H1 (cell line): ENCODE results near the gene DCDC2C. TPM values are rescaled to one million over a fixed set of nuclear protein-coding genes. Genes with fewer than 3 reads are reported as not detected.

Source experiments
- CTCF ChIA-PET: fragments of 300-600 bp; sonication (Branson Sonifier 250); formaldehyde crosslinking; loops from one replicate; lab custom pipeline; 2021; ENCODE audit not compliant: partially characterized antibody; lab: Charles Lee
- POLR2A ChIA-PET: fragments of 300-600 bp; sonication (Branson Sonifier 250); formaldehyde crosslinking; loops from one replicate; lab custom pipeline; 2021; ENCODE audit warnings: inconsistent platforms; ENCODE audit not compliant: partially characterized antibody; lab: Charles Lee
- DNase-seq, 2 experiments: peaks; one replicate each; pipeline versions ENCODE4 v3.0.0 to v3.0.0-alpha.2; 2010 to 2022; ENCODE audit warnings: low spot score in 2 of 2, low read depth in 1 of 2, mixed read lengths in 1 of 2
- FAIRE-seq: peaks from 2 replicates; lab custom pipeline; 2011; peaks lifted over from hg19 to GRCh38; lab: Jason Lieb, UNC
- H2AFZ ChIP-seq: 2 replicates; pipeline ENCODE4 v1.8.1; 2012; ENCODE audit warnings: low read length, inconsistent platforms
- H2AK5ac ChIP-seq: 2 replicates; pipeline ENCODE4 v1.6.1; 2013; ENCODE audit warnings: low read depth, low read length
- H2BK120ac ChIP-seq: replicated peaks from 2 replicates; pipeline ENCODE3; 2013; ENCODE audit warnings: low read depth, low read length, inconsistent platforms
- H2BK12ac ChIP-seq: 2 replicates; pipeline ENCODE4 v1.6.1; 2013; ENCODE audit warnings: low read depth, low read length
- H2BK15ac ChIP-seq: 2 replicates; pipeline ENCODE4 v1.6.1; 2013; ENCODE audit warnings: low read length
- H2BK20ac ChIP-seq: 2 replicates; pipeline ENCODE4 v1.6.1; 2013; ENCODE audit warnings: low read length
- H2BK5ac ChIP-seq: 2 replicates; pipeline ENCODE4 v1.6.1; 2013; ENCODE audit warnings: low read depth, low read length
- H3K14ac ChIP-seq: 2 replicates; pipeline ENCODE4 v1.6.1; 2013; ENCODE audit warnings: inconsistent platforms; ENCODE audit not compliant: insufficient read length
- H3K18ac ChIP-seq: 2 replicates; pipeline ENCODE4 v1.6.1; 2013; ENCODE audit warnings: low read length; ENCODE audit errors: extremely low read depth
- H3K23ac ChIP-seq: 2 replicates; pipeline ENCODE4 v1.6.1; 2013; ENCODE audit warnings: inconsistent platforms; ENCODE audit not compliant: insufficient read length
- H3K23me2 ChIP-seq: 2 replicates; pipeline ENCODE4 v1.6.1; 2013; ENCODE audit warnings: low read depth, low read length
- H3K27ac ChIP-seq: 2 replicates; pipeline ENCODE4 v1.6.1; 2011; ENCODE audit warnings: low read depth, low read length, inconsistent platforms
- H3K27me3 ChIP-seq, 4 experiments: replicated peaks in 1 of 4; 1 replicate in 1 of 4; 2 replicates in 3 of 4; pipeline versions ENCODE4 v1.6.1 to v1.8.1; 2011 to 2013; ENCODE audit warnings: low read length in 3 of 4, mild to moderate bottlenecking in 3 of 4, inconsistent platforms in 2 of 4, mixed read lengths in 2 of 4, moderate library complexity in 1 of 4; ENCODE audit not compliant: control insufficient read depth in 3 of 4, insufficient read depth in 3 of 4; ENCODE audit errors: extremely low read depth in 1 of 4
- H3K36me3 ChIP-seq, 4 experiments: 2 replicates each; pipeline versions ENCODE4 v1.6.1 to v1.8.1; 2011 to 2013; ENCODE audit warnings: mild to moderate bottlenecking in 4 of 4, low read length in 3 of 4, moderate library complexity in 2 of 4, control low read depth in 1 of 4, inconsistent platforms in 1 of 4; ENCODE audit not compliant: insufficient read depth in 4 of 4, control insufficient read depth in 2 of 4
- H3K4ac ChIP-seq: replicated peaks from 2 replicates; pipeline ENCODE3; 2013; ENCODE audit warnings: low read length, low read depth, mixed read lengths, inconsistent platforms; ENCODE audit not compliant: insufficient read length
- H3K4me1 ChIP-seq, 4 experiments: replicated peaks in 1 of 4; 1 replicate in 1 of 4; 2 replicates in 3 of 4; pipeline versions ENCODE4 v1.6.1 to v1.8.1; 2011 to 2013; ENCODE audit warnings: low read length in 3 of 4, inconsistent platforms in 2 of 4, mixed read lengths in 1 of 4; ENCODE audit not compliant: insufficient read depth in 4 of 4, control insufficient read depth in 3 of 4
- H3K4me2 ChIP-seq, 2 experiments: 2 replicates each; pipeline versions ENCODE4 v1.6.1 to v1.8.1; 2011 to 2013; ENCODE audit warnings: low read depth in 2 of 2, low read length in 2 of 2, control low read depth in 1 of 2, inconsistent platforms in 1 of 2, mild to moderate bottlenecking in 1 of 2; ENCODE audit not compliant: insufficient read depth in 1 of 2
- H3K4me3 ChIP-seq, 4 experiments: fragments of 200-600, 300-600 bp in 1 of 4; sonication (generic), shearing (Covaris generic), sonication (Bioruptor Twin) in 1 of 4; 2 replicates each; pipeline versions ENCODE4 v1.5.1 to v1.8.1; 2011 to 2016; ENCODE audit warnings: low read length in 4 of 4, low read depth in 3 of 4, control low read depth in 2 of 4, inconsistent platforms in 2 of 4, mild to moderate bottlenecking in 2 of 4, mixed read lengths in 1 of 4, moderate library complexity in 1 of 4; ENCODE audit not compliant: insufficient read depth in 2 of 4; ENCODE audit errors: extremely low read depth in 1 of 4
- H3K56ac ChIP-seq: replicated peaks from 2 replicates; pipeline ENCODE3; 2013; ENCODE audit warnings: low read depth, mild to moderate bottlenecking, mixed read lengths, low read length, inconsistent platforms; ENCODE audit not compliant: insufficient read length
- H3K79me1 ChIP-seq: 2 replicates; pipeline ENCODE4 v1.6.1; 2013; ENCODE audit warnings: low read depth, low read length, control low read depth
- H3K79me2 ChIP-seq, 2 experiments: 2 replicates each; pipeline versions ENCODE4 v1.6.1 to v1.8.1; 2012 to 2013; ENCODE audit warnings: low read length in 2 of 2, mild to moderate bottlenecking in 2 of 2, inconsistent platforms in 1 of 2; ENCODE audit not compliant: insufficient read depth in 2 of 2, control insufficient read depth in 1 of 2
- H3K9ac ChIP-seq, 4 experiments: replicated peaks in 1 of 4; 1 replicate in 1 of 4; 2 replicates in 3 of 4; pipeline versions ENCODE4 v1.6.1 to v1.8.1; 2011 to 2013; ENCODE audit warnings: low read depth in 3 of 4, low read length in 3 of 4, control low read depth in 2 of 4, mild to moderate bottlenecking in 2 of 4, moderate library complexity in 2 of 4, inconsistent platforms in 1 of 4; ENCODE audit errors: extremely low read depth in 1 of 4
- H3K9me3 ChIP-seq, 2 experiments: 2 replicates each; pipeline versions ENCODE4 v1.6.1 to v1.8.1; 2012 to 2013; ENCODE audit warnings: mild to moderate bottlenecking in 2 of 2, moderate library complexity in 2 of 2, control low read depth in 1 of 2, inconsistent platforms in 1 of 2, low read depth in 1 of 2, low read length in 1 of 2, mixed read lengths in 1 of 2; ENCODE audit not compliant: insufficient read depth in 2 of 2
- H4K20me1 ChIP-seq, 2 experiments: replicated peaks in 1 of 2; 2 replicates each; pipeline versions ENCODE3 to v1.8.1; 2011 to 2013; ENCODE audit warnings: inconsistent platforms in 2 of 2, low read length in 2 of 2, mild to moderate bottlenecking in 1 of 2; ENCODE audit not compliant: insufficient read depth in 2 of 2, control insufficient read depth in 1 of 2
- H4K5ac ChIP-seq: 2 replicates; pipeline ENCODE4 v1.6.1; 2013; ENCODE audit warnings: low read length, low read depth, mixed read lengths, inconsistent platforms; ENCODE audit not compliant: insufficient read length
- H4K8ac ChIP-seq: 2 replicates; pipeline ENCODE4 v1.8.0; 2013; ENCODE audit warnings: mild to moderate bottlenecking, moderate library complexity, low read length, inconsistent platforms; ENCODE audit not compliant: insufficient read depth; ENCODE audit errors: extremely low read depth
- H4K91ac ChIP-seq: replicated peaks from 2 replicates; pipeline ENCODE3; 2013; ENCODE audit warnings: low read length, mixed read lengths, inconsistent platforms; ENCODE audit not compliant: insufficient read length
- EZH2 ChIP-seq: fragments of 200-600 bp; sonication (generic); IDR thresholded peaks from 2 replicates; pipeline ENCODE4 v1.7.1; 2012; ENCODE audit warnings: low read depth, mild to moderate bottlenecking, moderate library complexity, low read length, inconsistent platforms; ENCODE audit not compliant: severe bottlenecking
- HDAC6 ChIP-seq: IDR thresholded peaks from one replicate; pipeline ENCODE4 v1.7.1; 2012; ENCODE audit warnings: low read depth, mild to moderate bottlenecking, inconsistent platforms, low read length, moderate library complexity
- JUND ChIP-seq: IDR thresholded peaks from 2 replicates; pipeline ENCODE4 v1.6.1; 2011; ENCODE audit warnings: mild to moderate bottlenecking, improper control_type of control experiment, low read length
- KDM5A ChIP-seq: fragments of 200-600 bp; IDR thresholded peaks from 2 replicates; pipeline ENCODE4 v1.7.1; 2012; ENCODE audit warnings: mild to moderate bottlenecking, low read length, inconsistent platforms, mixed read lengths
- MAFK ChIP-seq: IDR thresholded peaks from 2 replicates; pipeline ENCODE4 v1.6.1; 2012; ENCODE audit warnings: low read depth, mild to moderate bottlenecking, improper control_type of control experiment, low read length
- RFX5 ChIP-seq: IDR thresholded peaks from 2 replicates; pipeline ENCODE4 v1.6.1; 2011; ENCODE audit warnings: low read depth, low read length, improper control_type of control experiment, borderline replicate concordance
- TAF1 ChIP-seq: IDR thresholded peaks from 2 replicates; pipeline ENCODE4 v1.6.1; 2011; ENCODE audit warnings: mild to moderate bottlenecking, low read depth, low read length
- TCF12 ChIP-seq: IDR thresholded peaks from 2 replicates; pipeline ENCODE4 v1.6.1; 2011; ENCODE audit warnings: low read depth, mild to moderate bottlenecking, low read length
- WGBS, 2 experiments: shearing (Covaris generic) in 1 of 2; methylation state at CpG; one replicate each; pipeline versions ENCODE4 v1.1.6 to v1.1.7; 2013 to 2015; ENCODE audit warnings: low lambda C conversion rate in 2 of 2, mixed read lengths in 2 of 2, inconsistent platforms in 1 of 2, low coverage in 1 of 2, missing lambda C conversion rate in 1 of 2; ENCODE audit not compliant: insufficient replicate concordance in 2 of 2, insufficient coverage in 1 of 2, insufficient read length in 1 of 2; ENCODE audit errors: extremely low coverage in 1 of 2, missing lambda C conversion rate in 1 of 2; 5-methylcytosine and 5-hydroxymethylcytosine counted together
- polyA plus RNA-seq, 7 experiments: library from polyadenylated mRNA; depleted of rRNA in 3 of 7; stranded (reverse) in 5 of 7; unstranded in 2 of 7; fragments of >200 nt in 5 of 7; fragments of 200-250 nt in 2 of 7; gene quantifications; 1 replicate in 5 of 7; 2 replicates in 1 of 7; 4 replicates in 1 of 7; pipeline versions ENCODE4 v1.2.1 to v1.2.3, GENCODE V29; 2011 to 2013; ENCODE audit warnings: missing spikeins in 2 of 7, mixed read lengths in 2 of 7
- total RNA-seq: library from RNA; stranded (reverse); fragmentation: NEBNext Ultra II Directional; extraction: Animal tissue kit (Norgen Biotek cat#: 25700); gene quantifications from 2 replicates; pipeline ENCODE4 v1.2.1, GENCODE V29; 2021
- TF ChIP-seq, protein P1 (sequence below): IDR thresholded peaks from 2 replicates; pipeline ENCODE4 v1.6.1; 2012; ENCODE audit warnings: inconsistent platforms
- TF ChIP-seq, protein P2 (sequence below), 3 experiments: IDR thresholded peaks; 1 replicate in 2 of 3; 2 replicates in 1 of 3; pipeline versions ENCODE4 v1.5.1 to v1.6.1; 2011; ENCODE audit warnings: low read length in 3 of 3, mild to moderate bottlenecking in 3 of 3, inconsistent platforms in 2 of 3, low read depth in 1 of 3, moderate library complexity in 1 of 3; ENCODE audit not compliant: insufficient read depth in 1 of 3; ENCODE audit errors: control extremely low read depth in 1 of 3

Gene DCDC2C
- total and polyA plus RNA-seq, 2 of the 8 experiments (the other 6 are each of a cell fraction or from before 2014, with no cell fraction given), result 0.50 TPM; not detected in 1

- Histone ChIP-seq H3K4me2 (no peak overlapping the region), H3K4ac (no peak overlapping the region), H2BK12ac (no peak overlapping the region), H2AFZ (no peak overlapping the region), H3K9me3 (no peaks in the 10 kb centered on the region), H3K79me1 (no peaks in the 10 kb centered on the region), H3K18ac (no peak overlapping the region), H3K14ac (no peak overlapping the region), H3K27me3 (no peaks in the 10 kb centered on the region; a peak in 1 of 7 replicates), H2BK20ac (no peak overlapping the region), H3K23me2 (no peaks in the 10 kb centered on the region), H4K5ac (no peak overlapping the region), H2BK120ac (no peak overlapping the region), H2AK5ac (no peak overlapping the region), H2BK15ac (no peak overlapping the region), H3K4me3 (no peak overlapping the region), H2BK5ac (no peak overlapping the region), H4K20me1 (peaks cover 0 to 2% of the 10 kb centered on the region in 2 experiments), H3K56ac (no peak overlapping the region), H3K27ac (no peak overlapping the region), H4K8ac (no peak overlapping the region; the same call in 1 of the 2 replicates), H4K91ac (no peak overlapping the region), H3K36me3 (no peaks in the 10 kb centered on the region), H3K79me2 (no peaks in the 10 kb centered on the region), H3K9ac (no peak overlapping the region), H3K23ac (no peak overlapping the region), H3K4me1 (no peaks in the 10 kb centered on the region)
- CTCF ChIA-PET, result interaction anchor here (0.9 to 3.3 kb wide), 4 partner anchors 8 to 34 kb away, joined by 4 to 9 read pairs (median 5); no protein-coding TSS in a partner anchor
- WGBS, 2 experiments, result 89% methylated on average over 14 of the region's 14 CpGs; no CpG with 5 or more reads in 1 of the 2 experiments
- FAIRE-seq (no peak), DNase-seq (peak in 1 of 2 experiments; percentile 24)
- POLR2A ChIA-PET, result no interaction called here
- TF ChIP-seq, protein P1, sequence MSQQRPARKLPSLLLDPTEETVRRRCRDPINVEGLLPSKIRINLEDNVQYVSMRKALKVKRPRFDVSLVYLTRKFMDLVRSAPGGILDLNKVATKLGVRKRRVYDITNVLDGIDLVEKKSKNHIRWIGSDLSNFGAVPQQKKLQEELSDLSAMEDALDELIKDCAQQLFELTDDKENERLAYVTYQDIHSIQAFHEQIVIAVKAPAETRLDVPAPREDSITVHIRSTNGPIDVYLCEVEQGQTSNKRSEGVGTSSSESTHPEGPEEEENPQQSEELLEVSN, result no peak
- TF ChIP-seq JUND, result no peak
- no peak for TF ChIP-seq TAF1
- TF ChIP-seq MAFK, result no peak
- TF ChIP-seq, protein P2, sequence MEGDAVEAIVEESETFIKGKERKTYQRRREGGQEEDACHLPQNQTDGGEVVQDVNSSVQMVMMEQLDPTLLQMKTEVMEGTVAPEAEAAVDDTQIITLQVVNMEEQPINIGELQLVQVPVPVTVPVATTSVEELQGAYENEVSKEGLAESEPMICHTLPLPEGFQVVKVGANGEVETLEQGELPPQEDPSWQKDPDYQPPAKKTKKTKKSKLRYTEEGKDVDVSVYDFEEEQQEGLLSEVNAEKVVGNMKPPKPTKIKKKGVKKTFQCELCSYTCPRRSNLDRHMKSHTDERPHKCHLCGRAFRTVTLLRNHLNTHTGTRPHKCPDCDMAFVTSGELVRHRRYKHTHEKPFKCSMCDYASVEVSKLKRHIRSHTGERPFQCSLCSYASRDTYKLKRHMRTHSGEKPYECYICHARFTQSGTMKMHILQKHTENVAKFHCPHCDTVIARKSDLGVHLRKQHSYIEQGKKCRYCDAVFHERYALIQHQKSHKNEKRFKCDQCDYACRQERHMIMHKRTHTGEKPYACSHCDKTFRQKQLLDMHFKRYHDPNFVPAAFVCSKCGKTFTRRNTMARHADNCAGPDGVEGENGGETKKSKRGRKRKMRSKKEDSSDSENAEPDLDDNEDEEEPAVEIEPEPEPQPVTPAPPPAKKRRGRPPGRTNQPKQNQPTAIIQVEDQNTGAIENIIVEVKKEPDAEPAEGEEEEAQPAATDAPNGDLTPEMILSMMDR (IDR thresholded peaks at IDR 0.05; ENCODE audit: control extremely low read depth in 1 of 3, insufficient read depth in 1 of 3, low read depth in 1 of 3, low read length in 3 of 3), result no peak
- TF ChIP-seq TCF12, result no peak
- no peak for TF ChIP-seq EZH2
- no peak for TF ChIP-seq RFX5
- no peak for TF ChIP-seq KDM5A
- no peak for TF ChIP-seq HDAC6
Observed at GRCh38 chr2:3762771-3763447, 59.5 kb downstream of the DCDC2C start.
